A673 (cell line): ENCODE data around the gene NEK3. TPM values are rescaled to one million over a fixed set of nuclear protein-coding genes. Genes with fewer than 3 reads are reported as not detected.

Experiments used
- BruUV-seq: library from RNA; stranded (reverse); fragments of 400-500 nt; replicated peaks from 2 replicates; lab custom pipeline; 2021; lab: Mats Ljungman, UMichigan
- CTCF ChIA-PET: fragments of 300-600 bp; sonication (Branson Sonifier 250); formaldehyde crosslinking; loops from one replicate; lab custom pipeline; 2022; ENCODE audit warnings: antibody characterized with exemption; lab: Charles Lee
- POLR2A ChIA-PET: fragments of 300-600 bp; sonication (Branson Sonifier 250); formaldehyde crosslinking; loops from one replicate; lab custom pipeline; 2022; ENCODE audit warnings: antibody characterized with exemption; ENCODE audit not compliant: low non-redundant PET; lab: Charles Lee
- DNase-seq: peaks from one replicate; pipeline ENCODE4 v3.0.0-alpha.2; 2015; ENCODE audit warnings: low spot score
- H3K27ac ChIP-seq: fragments of 200-600 bp; sonication (generic); 2 replicates; pipeline ENCODE4 v1.5.1; 2016; ENCODE audit warnings: mixed run types, low read depth, mild to moderate bottlenecking, mixed read lengths, antibody characterized with exemption, low read length; ENCODE audit not compliant: poor library complexity, severe bottlenecking
- H3K27me3 ChIP-seq: fragments of 200-600 bp; sonication (generic); replicated peaks from 2 replicates; pipeline ENCODE4 v1.6.1; 2017; ENCODE audit warnings: mixed run types, low read depth, mild to moderate bottlenecking, mixed read lengths, antibody characterized with exemption, low read length; ENCODE audit not compliant: insufficient read depth, poor library complexity
- H3K36me3 ChIP-seq: fragments of 200-600 bp; sonication (generic); 2 replicates; pipeline ENCODE4 v1.6.1; 2016; ENCODE audit warnings: mixed run types, mild to moderate bottlenecking, mixed read lengths, antibody characterized with exemption, low read length; ENCODE audit not compliant: insufficient read depth, poor library complexity, severe bottlenecking
- H3K4me1 ChIP-seq: fragments of 200-600 bp; sonication (generic); 2 replicates; pipeline ENCODE4 v1.6.1; 2017; ENCODE audit warnings: mixed run types, mild to moderate bottlenecking, mixed read lengths, antibody characterized with exemption, low read length; ENCODE audit not compliant: insufficient read depth, poor library complexity, severe bottlenecking
- H3K4me3 ChIP-seq: fragments of 200-600 bp; sonication (generic); 2 replicates; pipeline ENCODE4 v1.5.1; 2016; ENCODE audit warnings: low read depth, mixed run types, mild to moderate bottlenecking, mixed read lengths, low read length; ENCODE audit not compliant: poor library complexity, severe bottlenecking
- H3K9me3 ChIP-seq: fragments of 200-600 bp; sonication (generic); 2 replicates; pipeline ENCODE4 v1.6.1; 2016; ENCODE audit warnings: mixed run types, low read depth, mild to moderate bottlenecking, mixed read lengths, antibody characterized with exemption, low read length; ENCODE audit not compliant: poor library complexity, severe bottlenecking
- CTCF ChIP-seq: fragments of 300-800, 200-600 bp; sonication (generic); conservative IDR thresholded peaks from 2 replicates; pipeline ENCODE4 v1.5.1; 2017; ENCODE audit warnings: low read depth, mild to moderate bottlenecking, antibody characterized with exemption, low read length, moderate library complexity, mixed read lengths
- EZH2 ChIP-seq: fragments of 200-600 bp; sonication (generic); IDR thresholded peaks from 2 replicates; pipeline ENCODE4 v1.6.1; 2017; ENCODE audit warnings: borderline replicate concordance, low read depth, mild to moderate bottlenecking, mixed read lengths, antibody characterized with exemption, low read length; ENCODE audit not compliant: poor library complexity, severe bottlenecking
- intact Hi-C: fragments of 100-400 bp; cut with micrococcal nuclease; formaldehyde crosslinking; loops from one replicate; pipeline ENCODE4 v1.10.0; 2022; ENCODE audit not compliant: unreplicated experiment
- total RNA-seq: library from RNA; stranded (reverse); gene quantifications from 2 replicates; pipeline ENCODE4 v1.2.3, GENCODE V29; 2021

The NEK3 gene
- total RNA-seq, 1 experiment from 2014 or later, result 18.1 TPM

- BruUV-seq, result no TSS peak
- ChIA-PET POLR2A (interaction anchor here (0.7 kb wide), 2 partner anchors 204 to 300 kb away, joined by 3 read pairs; no protein-coding TSS in a partner anchor), CTCF (no interaction called here)
- no peaks in the 10 kb centered on the region for H3K9me3 ChIP-seq
- H3K4me3 ChIP-seq, result no peak overlapping the region
- H3K27ac ChIP-seq, result no peak overlapping the region
- no peaks in the 10 kb centered on the region for H3K27me3 ChIP-seq
- TF ChIP-seq EZH2 (no peak), CTCF (no peak)
- intact Hi-C loops, result no loop called here
- peaks cover 22% of the 10 kb centered on the region for H3K4me1 ChIP-seq
- H3K36me3 ChIP-seq, result no peaks in the 10 kb centered on the region
- DNase-seq, result no peak
These were observed 656 bp upstream of the NEK3 start for GRCh38 chr13:52160053-52160452.

- Histone ChIP-seq H3K4me1 (peaks cover 22% of the 10 kb centered on the region), H3K27me3 (no peaks in the 10 kb centered on the region), H3K27ac (peak overlapping the region; percentile 70), H3K9me3 (no peaks in the 10 kb centered on the region), H3K4me3 (peak overlapping the region; percentile 61), H3K36me3 (no peaks in the 10 kb centered on the region)
- intact Hi-C loops, result no loop called here
- POLR2A ChIA-PET, result no interaction called here
- peak; percentile 37 for DNase-seq
- BruUV-seq, result no TSS peak
- TF ChIP-seq EZH2, result no peak
- no peak for TF ChIP-seq CTCF
- CTCF ChIA-PET, result no interaction called here
These were observed 703 bp downstream of the NEK3 start for GRCh38 chr13:52158629-52159158.

GRCh38 chr13:52156724-52157261 lies 2.6 kb downstream of the NEK3 start:
- POLR2A ChIA-PET, result interaction anchor here (0.6 kb wide), 2 partner anchors 9 to 133 kb away, joined by 3 to 6 read pairs; partner anchors contain the start of gene UTP14C
- TF ChIP-seq CTCF (no peak), EZH2 (no peak)
- H3K27me3 ChIP-seq, result no peaks in the 10 kb centered on the region
- peaks cover 22% of the 10 kb centered on the region for H3K4me1 ChIP-seq
- no peaks in the 10 kb centered on the region for H3K36me3 ChIP-seq
- peak; percentile 96 for DNase-seq
- H3K27ac ChIP-seq, result peak overlapping the region; percentile 60
- BruUV-seq, result no TSS peak
- intact Hi-C loops, result no loop called here
- CTCF ChIA-PET, result interaction anchor here (1.2 kb wide), 1 partner anchor 29 kb away, joined by 3 read pairs; no protein-coding TSS in a partner anchor
- H3K4me3 ChIP-seq, result peak overlapping the region; percentile 1
- no peaks in the 10 kb centered on the region for H3K9me3 ChIP-seq
